IMR-90 (cell line): ENCODE results near the gene ZFP90. TPM values are rescaled to one million over a fixed set of nuclear protein-coding genes. Genes with fewer than 3 reads are reported as not detected.

Experiments
- ATAC-seq: fragments of 200-7000 bp; cut with Tn5 transposase; 2 replicates; pipeline ENCODE4 v1.9.1; 2020; ENCODE audit warnings: low read depth, mild to moderate bottlenecking, moderate library complexity
- BruUV-seq: library from RNA; stranded (reverse); fragments of 400-500 nt; replicated peaks from 2 replicates; lab custom pipeline; 2021; lab: Mats Ljungman, UMichigan
- CTCF ChIA-PET: fragments of 300-600 bp; formaldehyde crosslinking; extraction: SDS; loops from one replicate; lab custom pipeline; 2021; ENCODE audit warnings: antibody characterized with exemption; lab: Yijun Ruan, JAX
- POLR2A ChIA-PET: fragments of 300-600 bp; sonication (Branson Sonifier 250); formaldehyde crosslinking; loops from one replicate; lab custom pipeline; 2022; ENCODE audit warnings: antibody characterized with exemption; ENCODE audit not compliant: unreplicated experiment; lab: Charles Lee
- DNase-seq: peaks from one replicate; pipeline ENCODE4 v3.0.0; 2013
- H2AFZ ChIP-seq: replicated peaks from 2 replicates; pipeline ENCODE3; 2013; ENCODE audit warnings: low read length, mild to moderate bottlenecking; ENCODE audit not compliant: poor library complexity
- H2AK5ac ChIP-seq: 2 replicates; pipeline ENCODE4 v1.6.1; 2013; ENCODE audit warnings: low read depth, low read length, inconsistent platforms
- H2AK9ac ChIP-seq: replicated peaks from 2 replicates; pipeline ENCODE3; 2013; ENCODE audit warnings: mild to moderate bottlenecking, low read depth, low read length, moderate library complexity; ENCODE audit not compliant: poor library complexity
- H2BK120ac ChIP-seq: 2 replicates; pipeline ENCODE4 v1.6.1; 2013; ENCODE audit warnings: low read depth, low read length, inconsistent platforms
- H2BK15ac ChIP-seq: 3 replicates; pipeline ENCODE4 v1.6.1; 2013; ENCODE audit warnings: low read depth, low read length, inconsistent platforms
- H2BK20ac ChIP-seq: 2 replicates; pipeline ENCODE4 v1.6.1; 2013; ENCODE audit warnings: low read depth, mild to moderate bottlenecking, inconsistent platforms, low read length, moderate library complexity
- H2BK5ac ChIP-seq: 2 replicates; pipeline ENCODE4 v1.6.1; 2013; ENCODE audit warnings: mild to moderate bottlenecking, low read depth, low read length, inconsistent platforms; ENCODE audit not compliant: poor library complexity, severe bottlenecking
- H3K14ac ChIP-seq: replicated peaks from 2 replicates; pipeline ENCODE4 v1.6.1; 2013; ENCODE audit warnings: low read depth, low read length, inconsistent platforms
- H3K18ac ChIP-seq: 2 replicates; pipeline ENCODE4 v1.6.1; 2013; ENCODE audit warnings: low read depth, low read length, control low read depth
- H3K23ac ChIP-seq: 2 replicates; pipeline ENCODE4 v1.6.1; 2013; ENCODE audit warnings: low read depth, low read length, inconsistent platforms
- H3K27ac ChIP-seq: 2 replicates; pipeline ENCODE4 v1.5.1; 2013; ENCODE audit warnings: mild to moderate bottlenecking, control low read depth, low read length; ENCODE audit not compliant: insufficient read depth
- H3K27me3 ChIP-seq: 2 replicates; pipeline ENCODE4 v1.6.1; 2013; ENCODE audit warnings: low read length; ENCODE audit not compliant: control insufficient read depth, insufficient read depth
- H3K36me3 ChIP-seq: 2 replicates; pipeline ENCODE4 v1.6.1; 2013; ENCODE audit warnings: low read length, mixed read lengths; ENCODE audit not compliant: control insufficient read depth, insufficient read depth
- H3K4ac ChIP-seq: 2 replicates; pipeline ENCODE4 v1.6.1; 2013; ENCODE audit warnings: low read depth, low read length, inconsistent platforms
- H3K4me1 ChIP-seq: 2 replicates; pipeline ENCODE4 v1.6.1; 2013; ENCODE audit warnings: low read length, mixed read lengths; ENCODE audit not compliant: control insufficient read depth, insufficient read depth
- H3K4me2 ChIP-seq: 2 replicates; pipeline ENCODE4 v1.6.1; 2013; ENCODE audit warnings: low read depth, mild to moderate bottlenecking, control low read depth, low read length, moderate library complexity
- H3K4me3 ChIP-seq: 2 replicates; pipeline ENCODE4 v1.5.1; 2013; ENCODE audit warnings: low read depth, mild to moderate bottlenecking, control low read depth, low read length, moderate library complexity; ENCODE audit not compliant: insufficient read depth
- H3K56ac ChIP-seq: 2 replicates; pipeline ENCODE4 v1.6.1; 2013; ENCODE audit warnings: low read length, inconsistent platforms; ENCODE audit not compliant: insufficient read depth; ENCODE audit errors: extremely low read depth
- H3K79me1 ChIP-seq, 2 experiments: 2 replicates each; pipeline ENCODE4 v1.6.1; 2013; ENCODE audit warnings: low read length in 2 of 2, inconsistent platforms in 1 of 2, low read depth in 1 of 2
- H3K9ac ChIP-seq: 2 replicates; pipeline ENCODE4 v1.6.1; 2013; ENCODE audit warnings: low read depth, low read length, control low read depth
- H3K9me1 ChIP-seq: 2 replicates; pipeline ENCODE4 v1.6.1; 2013; ENCODE audit warnings: low read length, inconsistent platforms; ENCODE audit not compliant: insufficient read depth
- H3K9me3 ChIP-seq: 2 replicates; pipeline ENCODE4 v1.6.1; 2013; ENCODE audit warnings: low read length; ENCODE audit not compliant: control insufficient read depth, insufficient read depth
- H4K20me1 ChIP-seq: 2 replicates; pipeline ENCODE4 v1.6.1; 2013; ENCODE audit warnings: low read length, inconsistent platforms; ENCODE audit not compliant: insufficient read depth
- H4K5ac ChIP-seq: 2 replicates; pipeline ENCODE4 v1.6.1; 2013; ENCODE audit warnings: mild to moderate bottlenecking, low read depth, low read length, control low read depth
- H4K8ac ChIP-seq, 2 experiments: 2 replicates each; pipeline ENCODE4 v1.6.1; 2013; ENCODE audit warnings: low read depth in 2 of 2, low read length in 2 of 2, control low read depth in 1 of 2, inconsistent platforms in 1 of 2
- H4K91ac ChIP-seq: 2 replicates; pipeline ENCODE4 v1.6.1; 2013; ENCODE audit warnings: low read depth, low read length, inconsistent platforms; ENCODE audit not compliant: insufficient read depth
- BHLHE40 ChIP-seq: fragments of 150-350 bp; IDR thresholded peaks from 2 replicates; pipeline ENCODE4 v1.6.1; 2016; ENCODE audit warnings: mild to moderate bottlenecking, low read depth, low read length
- CEBPB ChIP-seq: IDR thresholded peaks from 2 replicates; pipeline ENCODE4 v1.6.1; 2012; ENCODE audit warnings: low read depth, low read length, improper control_type of control experiment
- CHD1 ChIP-seq: IDR thresholded peaks from 2 replicates; pipeline ENCODE4 v1.6.1; 2012; ENCODE audit warnings: low read depth, low read length, improper control_type of control experiment
- FOS ChIP-seq: fragments of 150-350 bp; IDR thresholded peaks from 2 replicates; pipeline ENCODE4 v1.6.1; 2016; ENCODE audit warnings: low read depth, low read length
- MAFK ChIP-seq: IDR thresholded peaks from 2 replicates; pipeline ENCODE4 v1.6.1; 2012; ENCODE audit warnings: low read depth, low read length, improper control_type of control experiment
- MAZ ChIP-seq: IDR thresholded peaks from 2 replicates; pipeline ENCODE4 v1.6.1; 2012; ENCODE audit warnings: low read depth, mild to moderate bottlenecking, low read length, improper control_type of control experiment, moderate library complexity, borderline replicate concordance
- MXI1 ChIP-seq: IDR thresholded peaks from 2 replicates; pipeline ENCODE4 v1.6.1; 2012; ENCODE audit warnings: low read depth, mild to moderate bottlenecking, low read length, moderate library complexity, borderline replicate concordance
- NFE2L2 ChIP-seq: fragments of 150-350 bp; IDR thresholded peaks from 2 replicates; pipeline ENCODE4 v1.6.1; 2016; ENCODE audit warnings: low read depth, mild to moderate bottlenecking, low read length
- POLR2A ChIP-seq: IDR thresholded peaks from 2 replicates; pipeline ENCODE4 v1.6.1; 2012; ENCODE audit warnings: mild to moderate bottlenecking, low read depth, low read length
- RAD21 ChIP-seq: IDR thresholded peaks from 2 replicates; pipeline ENCODE4 v1.6.1; 2012; ENCODE audit warnings: low read length, improper control_type of control experiment
- SMC3 ChIP-seq: fragments of 150-350 bp; IDR thresholded peaks from 2 replicates; pipeline ENCODE4 v1.6.1; 2016; ENCODE audit warnings: low read depth, mild to moderate bottlenecking, antibody characterized with exemption, low read length, moderate library complexity
- USF2 ChIP-seq: fragments of 150-350 bp; IDR thresholded peaks from 2 replicates; pipeline ENCODE4 v1.6.1; 2017; ENCODE audit warnings: mild to moderate bottlenecking, antibody characterized with exemption, low read length, low read depth
- WGBS, 2 experiments: methylation state at CpG; one replicate each; pipeline versions ENCODE4 v1.1.5 to v1.1.7; 2013; ENCODE audit warnings: missing lambda C conversion rate in 2 of 2; ENCODE audit not compliant: insufficient read length in 1 of 2; ENCODE audit errors: extremely low coverage in 2 of 2; 5-methylcytosine and 5-hydroxymethylcytosine counted together
- dilution Hi-C: fragments of 300-500 bp; cut with HindIII; formaldehyde crosslinking; loops from one replicate; pipeline ENCODE4 v1.14.3; 2018; ENCODE audit warnings: low sequenced_read_pairs; ENCODE audit not compliant: unreplicated experiment
- in situ Hi-C: fragments of 300-500 bp; cut with MboI; formaldehyde crosslinking; loops from 3 replicates; pipeline ENCODE4 v1.14.3; 2019; ENCODE audit warnings: low sequenced_read_pairs, inconsistent platforms, mixed read lengths
- intact Hi-C: fragments of 100-400 bp; cut with micrococcal nuclease; formaldehyde crosslinking; loops from 2 replicates; pipeline ENCODE4 v1.10.0; 2022
- polyA plus RNA-seq, 3 experiments: library from polyadenylated mRNA; depleted of rRNA; stranded (reverse); fragments of >200 nt; gene quantifications; 2 replicates each; pipeline ENCODE4 v1.2.3, GENCODE V29; 2012; ENCODE audit warnings: low replicate concordance in 1 of 3
- total RNA-seq: library from RNA; depleted of rRNA; stranded (reverse); fragments of >200 nt; gene quantifications from 2 replicates; pipeline ENCODE4 v1.2.3, GENCODE V29; 2012
- TF ChIP-seq, protein P1 (sequence below): fragments of 150-350 bp; IDR thresholded peaks from 2 replicates; pipeline ENCODE4 v1.6.1; 2016; ENCODE audit warnings: low read depth, mild to moderate bottlenecking, low read length, moderate library complexity, borderline replicate concordance

The ZFP90 gene
- total and polyA plus RNA-seq, 2 of the 4 experiments (the other 2 are of a cell fraction) = 7.3 to 22.6 TPM

- H2AK5ac ChIP-seq = no peak overlapping the region
- no peaks in the 10 kb centered on the region for H3K36me3 ChIP-seq
- H3K9me3 ChIP-seq = peaks cover 65% of the 10 kb centered on the region
- intact Hi-C loops = no loop called here
- no peak overlapping the region for H3K14ac ChIP-seq
- dilution Hi-C loops = no loop called here
- no peak overlapping the region for H2BK20ac ChIP-seq
- no peaks in the 10 kb centered on the region for H3K79me1 ChIP-seq
- POLR2A ChIA-PET = no interaction called here
- H4K20me1 ChIP-seq = no peaks in the 10 kb centered on the region
- H2BK15ac ChIP-seq = no peak overlapping the region
- H3K23ac ChIP-seq = no peak overlapping the region
- TF ChIP-seq SMC3 = no peak
- TF ChIP-seq MAZ = no peak
- no peak for TF ChIP-seq POLR2A
- no peak for TF ChIP-seq MAFK
- TF ChIP-seq FOS = no peak
- TF ChIP-seq NFE2L2 = no peak
- no peak for TF ChIP-seq CEBPB
- TF ChIP-seq USF2 = no peak
- no peak for TF ChIP-seq MXI1
- TF ChIP-seq, protein P1, sequence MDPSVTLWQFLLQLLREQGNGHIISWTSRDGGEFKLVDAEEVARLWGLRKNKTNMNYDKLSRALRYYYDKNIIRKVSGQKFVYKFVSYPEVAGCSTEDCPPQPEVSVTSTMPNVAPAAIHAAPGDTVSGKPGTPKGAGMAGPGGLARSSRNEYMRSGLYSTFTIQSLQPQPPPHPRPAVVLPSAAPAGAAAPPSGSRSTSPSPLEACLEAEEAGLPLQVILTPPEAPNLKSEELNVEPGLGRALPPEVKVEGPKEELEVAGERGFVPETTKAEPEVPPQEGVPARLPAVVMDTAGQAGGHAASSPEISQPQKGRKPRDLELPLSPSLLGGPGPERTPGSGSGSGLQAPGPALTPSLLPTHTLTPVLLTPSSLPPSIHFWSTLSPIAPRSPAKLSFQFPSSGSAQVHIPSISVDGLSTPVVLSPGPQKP = no peak
- TF ChIP-seq BHLHE40 = no peak
- no peak for TF ChIP-seq CHD1
- no peak for TF ChIP-seq RAD21
- no CpG with 5 or more reads among the region's 3 CpGs for WGBS, 2 experiments
- in situ Hi-C loops = no loop called here
- no peak overlapping the region for H2BK120ac ChIP-seq
- H4K8ac ChIP-seq = no peak overlapping the region
- H3K9ac ChIP-seq = no peak overlapping the region
- H3K27me3 ChIP-seq = no peaks in the 10 kb centered on the region
- no peak overlapping the region for H3K4me3 ChIP-seq
- H3K4me1 ChIP-seq = no peaks in the 10 kb centered on the region
- no peak overlapping the region for H2AFZ ChIP-seq
- no peak overlapping the region for H3K56ac ChIP-seq
- H3K18ac ChIP-seq = no peak overlapping the region
- H4K91ac ChIP-seq = no peak overlapping the region
- ATAC-seq = no peak
- CTCF ChIA-PET = interaction anchor here (0.6 to 0.7 kb wide), 3 partner anchors 25 to 328 kb away, joined by 3 read pairs; no protein-coding TSS in a partner anchor
- H2BK5ac ChIP-seq = no peak overlapping the region
- no peak overlapping the region for H2AK9ac ChIP-seq
- no peak overlapping the region for H3K4me2 ChIP-seq
- H4K5ac ChIP-seq = no peak overlapping the region
- H3K27ac ChIP-seq = no peak overlapping the region
- no TSS peak for BruUV-seq
- no peaks in the 10 kb centered on the region for H3K9me1 ChIP-seq
- DNase-seq = no peak
- H3K4ac ChIP-seq = no peak overlapping the region
Measured at GRCh38 chr16:68574479-68574878, 35.4 kb downstream of the ZFP90 start.
